Spleen (tissue), 11 donors: Measurements from ENCODE around the gene GAB2. TPM values are rescaled to one million over a fixed set of nuclear protein-coding genes. Genes with fewer than 3 reads are reported as not detected.
"Not testable (repeated sequence)": the region's sequence is repeated elsewhere in the genome, so short reads cannot be mapped to it uniquely, and the experiment has no call there.

Experiments
- DNase-seq: peaks from one replicate; pipeline ENCODE4 v3.0.0-alpha.2; 2020
- H3K27ac ChIP-seq, 8 donors: fragments of 200-600 bp; sonication (generic) in 7 of 8; 1 replicate in 4 of 8; 2 replicates in 4 of 8; pipeline versions ENCODE4 v1.5.0 to v1.8.0; 2016 to 2021; ENCODE audit warnings: inconsistent platforms in 4 of 8, mild to moderate bottlenecking in 4 of 8, moderate library complexity in 1 of 8
- H3K27me3 ChIP-seq, 7 donors: fragments of 200-600 bp; sonication (generic) in 6 of 7; replicated peaks in 1 of 7; 1 replicate in 4 of 7; 2 replicates in 3 of 7; pipeline versions ENCODE4 v1.5.0 to v1.8.0; 2016 to 2021; ENCODE audit warnings: inconsistent platforms in 3 of 7, mild to moderate bottlenecking in 1 of 7
- H3K36me3 ChIP-seq, 6 donors: fragments of 200-600 bp; sonication (generic) in 5 of 6; 1 replicate in 4 of 6; 2 replicates in 2 of 6; pipeline versions ENCODE4 v1.5.0 to v1.8.0; 2016 to 2021; ENCODE audit warnings: inconsistent platforms in 2 of 6
- H3K4me1 ChIP-seq, 6 donors: fragments of 200-600 bp; sonication (generic) in 5 of 6; 1 replicate in 3 of 6; 2 replicates in 3 of 6; pipeline versions ENCODE4 v1.5.0 to v1.8.0; 2016 to 2021; ENCODE audit warnings: inconsistent platforms in 3 of 6
- H3K4me3 ChIP-seq, 8 donors: fragments of 200-600 bp; sonication (generic) in 7 of 8; 1 replicate in 4 of 8; 2 replicates in 4 of 8; pipeline versions ENCODE4 v1.5.0 to v1.8.0; 2016 to 2021; ENCODE audit warnings: inconsistent platforms in 4 of 8, mild to moderate bottlenecking in 4 of 8, moderate library complexity in 2 of 8
- H3K9me3 ChIP-seq, 8 donors: fragments of 200-600 bp; sonication (generic) in 7 of 8; 1 replicate in 4 of 8; 2 replicates in 4 of 8; pipeline versions ENCODE4 v1.5.0 to v1.8.0; 2016 to 2021; ENCODE audit warnings: inconsistent platforms in 4 of 8
- CTCF ChIP-seq, 11 experiments: fragments of 200-600 bp in 7 of 11; fragments of 450-650 bp in 4 of 11; sonication (generic) in 4 of 11; IDR thresholded peaks in 8 of 11; conservative IDR thresholded peaks in 3 of 11; 1 replicate in 7 of 11; 2 replicates in 4 of 11; pipeline versions ENCODE4 v1.4.0 to v1.8.0; 2016 to 2021; ENCODE audit warnings: antibody characterized with exemption in 11 of 11, inconsistent platforms in 4 of 11, mild to moderate bottlenecking in 1 of 11
- POLR2A ChIP-seq, 3 donors: fragments of 450-650 bp; IDR thresholded peaks; one replicate each; pipeline ENCODE4 v1.5.1; 2017; ENCODE audit warnings: antibody characterized with exemption in 3 of 3, mild to moderate bottlenecking in 1 of 3
- POLR2AphosphoS5 ChIP-seq, 3 donors: sonication (generic); formaldehyde crosslinking; IDR thresholded peaks; one replicate each; pipeline ENCODE4 v1.5.1; 2017; ENCODE audit warnings: antibody characterized with exemption in 3 of 3
- WGBS, 5 donors: extraction: QIAGEN DNeasy Blood & Tissue Kit in 3 of 5; methylation state at CpG; one replicate each; pipeline versions ENCODE4 v1.1.5 to v1.1.7; 2013 to 2018; 5-methylcytosine and 5-hydroxymethylcytosine counted together
- intact Hi-C: fragments of 100-400 bp; cut with DNase I; formaldehyde crosslinking; loops from one replicate; pipeline ENCODE4 v1.15.0; 2023; ENCODE audit warnings: low total_unique reads
- polyA plus RNA-seq, 3 donors: library from polyadenylated mRNA; stranded (reverse); fragments of 200-250 nt; gene quantifications; one replicate each; pipeline ENCODE4 v1.2.1, GENCODE V29; 2013
- total RNA-seq, 7 donors: library from RNA; depleted of rRNA in 3 of 7; stranded (reverse); fragments of >200 nt in 3 of 7; fragmentation: NEBNext Ultra II Directional in 4 of 7; extraction: Animal tissue kit (Norgen Biotek cat#: 25700) in 4 of 7; gene quantifications; one replicate each; pipeline versions ENCODE4 v1.1.0 to v1.2.1, GENCODE V29; 2016 to 2021
- donor health status: healthy with polysubstance abuse.
- donor health status: DM: no; HTN: no; CAD: no; lungs with moderate emphysema.
- donor health status: DM: no; HTN: no; CAD: no.
- donor health status: Bipolar disorder and iron deficiency.
- donor health status: healthy.
- donor health status: DM: no; HTN: no; CAD: no.
- donor health status: DM: yes; HTN: yes; CAD: no.

GAB2 gene
- total and polyA plus RNA-seq, 10 donors = 2.3 to 57.7 (median 47.0) TPM

- intact Hi-C loops = no loop called here
Measured at GRCh38 chr11:78364128-78364751, 53.4 kb downstream of the GAB2 start.

GRCh38 chr11:78363024-78363619 lies 54.5 kb downstream of the GAB2 start:
- Histone ChIP-seq H3K4me3 (no peak overlapping the region), H3K27ac (peak overlapping the region in 3 of 8 donors; percentile 11 to 19 (median 12)), H3K27me3 (no peaks in the 10 kb centered on the region), H3K9me3 (no peaks in the 10 kb centered on the region), H3K4me1 (peaks cover 0 to 48% (median 17%) of the 10 kb centered on the region in 6 donors), H3K36me3 (no peaks in the 10 kb centered on the region)
- WGBS, 5 donors = 38 to 60% (median 56%) methylated on average over 1 of the region's 1 CpG
- TF ChIP-seq CTCF (IDR thresholded peaks at IDR 0.05 in 8 of 11, conservative IDR thresholded peaks at IDR 0.05 in 3 of 11) (no peak), POLR2AphosphoS5 (IDR thresholded peaks at IDR 0.05) (no peak), POLR2A (IDR thresholded peaks at IDR 0.05) (no peak)
- DNase-seq = no peak
- intact Hi-C loops = no loop called here

More at GRCh38 chr11:78364128-78364751, 53.4 kb downstream of the GAB2 start:
- TF ChIP-seq POLR2AphosphoS5 (IDR thresholded peaks at IDR 0.05) (no peak), CTCF (IDR thresholded peaks at IDR 0.05 in 8 of 11, conservative IDR thresholded peaks at IDR 0.05 in 3 of 11) (no peak), POLR2A (IDR thresholded peaks at IDR 0.05) (no peak)
- WGBS, 5 donors = 93 to 98% (median 95%) methylated on average over 3 of the region's 3 CpGs
- DNase-seq = no peak
- no peaks in the 10 kb centered on the region for H3K36me3 ChIP-seq
- no peaks in the 10 kb centered on the region for H3K9me3 ChIP-seq
- no peaks in the 10 kb centered on the region for H3K27me3 ChIP-seq
- peaks cover 0 to 49% (median 17%) of the 10 kb centered on the region in 6 donors for H3K4me1 ChIP-seq
- no peak overlapping the region for H3K27ac ChIP-seq
- no peak overlapping the region for H3K4me3 ChIP-seq

- Histone ChIP-seq H3K9me3 (no peaks in the 10 kb centered on the region), H3K36me3 (no peaks in the 10 kb centered on the region), H3K4me1 (peaks cover 0 to 48% (median 14%) of the 10 kb centered on the region in 6 donors), H3K27me3 (no peaks in the 10 kb centered on the region), H3K4me3 (no peak overlapping the region), H3K27ac (no peak overlapping the region)
- no peak for TF ChIP-seq POLR2AphosphoS5 (IDR thresholded peaks at IDR 0.05)
- no peak for TF ChIP-seq POLR2A (IDR thresholded peaks at IDR 0.05)
- TF ChIP-seq CTCF (IDR thresholded peaks at IDR 0.05 in 8 of 11, conservative IDR thresholded peaks at IDR 0.05 in 3 of 11) = no peak
- DNase-seq = no peak
- WGBS, 5 donors = 80 to 91% (median 87%) methylated on average over 2 of the region's 2 CpGs
- intact Hi-C loops = no loop called here
Measured at GRCh38 chr11:78361228-78361627, 56.4 kb downstream of the GAB2 start.

- H3K4me3 ChIP-seq = no peak overlapping the region
- no peak overlapping the region for H3K27ac ChIP-seq
- H3K9me3 ChIP-seq = no peaks in the 10 kb centered on the region
- DNase-seq = no peak
- 48 to 79% (median 64%) methylated on average over 3 of the region's 3 CpGs for WGBS, 5 donors
- no peaks in the 10 kb centered on the region for H3K36me3 ChIP-seq
- H3K27me3 ChIP-seq = no peaks in the 10 kb centered on the region
- intact Hi-C loops = no loop called here
- TF ChIP-seq POLR2A (IDR thresholded peaks at IDR 0.05) (no peak), CTCF (IDR thresholded peaks at IDR 0.05 in 8 of 11, conservative IDR thresholded peaks at IDR 0.05 in 3 of 11) (no peak), POLR2AphosphoS5 (IDR thresholded peaks at IDR 0.05) (no peak)
- peaks cover under 1 to 42% (median 16%) of the 10 kb centered on the region in 6 donors for H3K4me1 ChIP-seq
Measured at GRCh38 chr11:78359921-78360320, 57.7 kb downstream of the GAB2 start.

- DNase-seq, H3K27ac ChIP-seq, H3K36me3 ChIP-seq, intact Hi-C loops, H3K9me3 ChIP-seq, H3K27me3 ChIP-seq, H3K4me3 ChIP-seq: not testable (repeated sequence)
- WGBS, 5 donors = 93 to 95% (median 93%) methylated on average over 2 to 3 of the region's 3 CpGs
- peaks cover 4 to 54% (median 24%) of the 10 kb centered on the region in 6 donors for H3K4me1 ChIP-seq
Measured at GRCh38 chr11:78357924-78358323, 59.7 kb downstream of the GAB2 start.

- intact Hi-C loops, H3K27me3 ChIP-seq, H3K4me3 ChIP-seq, DNase-seq, H3K27ac ChIP-seq, H3K9me3 ChIP-seq, H3K36me3 ChIP-seq: not testable (repeated sequence)
- H3K4me1 ChIP-seq = peaks cover 4 to 54% (median 23%) of the 10 kb centered on the region in 6 donors
- 91 to 100% (median 100%) methylated on average over 1 of the region's 1 CpG for WGBS, 5 donors
Measured at GRCh38 chr11:78357425-78357824, 60.2 kb downstream of the GAB2 start.
